ENCODE data around the gene MISP3.
A peak's percentile ranks its signal among the peaks of the same experiment; 100 is the strongest.

MISP3 gene

DNA sequence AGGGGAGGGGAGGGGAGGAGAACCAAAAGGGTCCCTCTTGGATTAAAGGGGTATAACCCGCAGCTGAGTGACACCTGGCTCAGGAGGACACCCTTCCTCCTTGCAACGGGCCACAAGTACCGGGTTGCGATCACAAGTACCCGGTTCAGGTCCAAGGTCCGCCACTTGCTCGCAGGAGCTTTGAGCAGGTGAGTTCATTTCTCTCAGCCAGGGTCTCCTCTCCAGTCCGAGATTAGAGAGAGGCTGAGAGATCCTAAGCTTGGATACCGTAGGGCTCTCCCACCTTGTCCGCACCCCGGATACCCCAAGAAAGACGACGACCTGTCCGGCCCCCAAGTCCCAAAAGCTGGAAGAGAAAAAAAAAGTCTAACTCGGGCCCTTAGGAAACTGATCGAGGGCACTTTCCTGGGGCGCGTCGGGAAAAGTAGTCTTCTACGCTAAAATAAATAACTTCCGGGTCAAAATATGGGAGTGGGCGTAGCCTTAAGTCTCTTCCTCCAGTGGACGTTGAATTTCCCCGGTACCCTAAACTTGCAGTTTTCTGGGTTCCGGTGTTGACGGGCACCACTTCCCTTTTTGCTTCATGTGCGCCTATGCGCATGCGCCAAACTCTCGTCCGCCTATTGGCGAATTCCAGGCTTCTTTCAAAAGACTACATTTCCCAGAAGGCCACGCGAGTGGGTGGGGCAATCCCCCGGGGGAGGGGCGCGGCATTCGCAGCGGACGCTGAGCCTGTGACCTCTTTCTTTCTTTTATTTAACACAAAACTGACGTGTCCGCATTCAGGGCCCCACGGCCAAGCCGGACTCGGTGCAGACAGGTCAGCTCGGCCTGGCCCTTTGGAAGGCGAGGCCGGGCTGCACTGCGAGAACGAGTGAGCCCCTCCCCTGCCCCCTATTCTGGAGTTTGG lies 8.6 kb downstream of the MISP3 start:
- peak; percentile 97 to 99 for DNase-seq (ENCODE audit: low read depth in 2 of 2)

GRCh38 chr19:14081797-14082674 lies 9.4 kb downstream of the MISP3 start:
- no peak for DNase-seq (ENCODE audit: low read depth in 2 of 2)

- DNase-seq (ENCODE audit: low read depth in 2 of 2): no peak
Measured at GRCh38 chr19:14082675-14082960, 10.0 kb downstream of the MISP3 start.

DNA sequence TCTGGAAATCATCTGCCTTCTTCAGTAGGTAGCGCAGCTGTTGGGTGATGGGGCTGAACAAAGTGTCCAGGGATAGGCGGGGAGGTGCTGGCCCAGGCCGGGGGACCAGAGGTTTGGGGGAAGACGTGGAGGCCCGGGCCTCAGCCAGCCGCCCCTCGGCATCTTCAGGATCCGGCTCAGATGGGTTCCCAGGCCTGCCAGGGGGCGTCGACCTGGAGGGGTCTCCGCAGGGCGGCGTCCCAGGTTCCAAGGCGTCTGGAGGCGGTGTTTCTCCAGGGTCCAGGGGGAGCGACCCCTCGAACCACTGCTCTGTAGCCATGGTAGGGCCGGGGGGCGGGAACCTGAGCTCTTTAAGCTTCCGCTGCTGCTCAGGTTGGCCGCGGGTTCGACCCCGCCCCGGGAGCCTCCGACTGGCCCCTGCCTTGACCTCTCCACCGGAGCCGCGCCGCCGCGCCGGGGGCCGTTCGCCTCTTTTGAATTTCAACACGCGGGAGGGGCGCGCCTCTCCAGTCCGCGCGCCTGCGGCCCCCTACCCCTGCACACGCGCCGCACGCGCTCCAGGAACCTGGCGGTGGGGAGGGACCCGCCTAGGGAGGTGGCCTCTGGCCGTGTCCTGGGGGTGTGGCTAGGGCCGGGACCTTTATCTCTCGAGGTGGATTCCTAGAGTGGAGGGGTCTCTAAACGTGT lies 12.9 kb downstream of the MISP3 start, which contains the start of gene C19orf67:
C19orf67 (minus strand) TSS at position 475 of the 687 bp plus-strand sequence; CDS start at position 319, 156 bp downstream.
- DNase-seq (ENCODE audit: low read depth in 2 of 2): no peak

GRCh38 chr19:14086098-14086497 lies 13.5 kb downstream of the MISP3 start:
- no peak for DNase-seq (ENCODE audit: low read depth in 2 of 2)

DNA sequence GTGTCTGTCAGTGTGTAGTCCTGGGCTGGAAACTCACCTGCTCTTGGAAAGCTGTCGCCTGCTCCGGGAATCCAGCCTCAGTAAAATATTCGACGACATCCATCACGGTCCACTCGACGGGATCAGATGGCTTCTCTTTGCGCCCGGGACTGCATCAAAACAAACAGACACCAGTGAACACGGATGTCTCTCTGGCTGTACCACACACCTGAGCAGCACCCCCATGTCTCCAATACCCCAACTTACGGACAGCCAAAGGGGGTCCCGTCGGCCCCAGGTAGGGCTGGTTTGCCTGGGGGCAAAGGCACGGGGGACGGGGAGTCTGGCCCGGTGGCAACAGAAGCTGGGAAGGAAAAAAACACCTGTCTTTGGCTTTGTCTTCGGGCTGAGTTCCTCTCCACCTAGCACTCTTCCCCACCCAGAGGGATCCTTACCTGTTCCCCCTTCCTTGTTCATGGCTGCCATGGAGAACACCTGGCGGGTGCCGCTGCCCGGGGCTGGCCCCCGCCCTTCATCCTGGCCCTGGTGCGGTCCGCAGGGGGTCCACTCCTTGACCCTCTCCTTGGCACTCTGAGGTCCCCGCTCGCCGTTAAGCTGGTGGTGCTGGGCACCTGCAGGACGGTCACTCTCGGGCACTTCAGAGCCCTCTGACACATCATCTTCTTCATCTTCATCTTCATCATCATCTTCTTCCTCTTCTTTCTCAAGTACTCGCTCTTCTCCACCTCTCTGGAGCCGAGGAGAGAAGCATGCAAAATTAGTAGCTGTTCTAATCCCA lies 16.2 kb downstream of the MISP3 start:
- no peak for DNase-seq (ENCODE audit: low read depth in 2 of 2)

DNA sequence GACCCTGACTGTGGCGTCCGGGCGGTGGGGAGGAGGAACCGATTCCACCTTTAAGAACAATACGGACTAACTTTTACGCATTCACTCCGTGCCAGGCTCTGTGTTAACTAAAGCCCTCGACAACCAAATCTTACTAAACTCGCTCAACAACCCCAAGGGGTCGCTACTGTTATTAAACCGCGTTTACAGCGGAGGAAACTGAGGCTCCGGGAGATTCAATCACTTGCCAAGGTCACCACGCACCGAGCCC lies 16.8 kb downstream of the MISP3 start:
- DNase-seq (ENCODE audit: low read depth in 2 of 2): peak in 1 of 2 donors; percentile 12

DNA sequence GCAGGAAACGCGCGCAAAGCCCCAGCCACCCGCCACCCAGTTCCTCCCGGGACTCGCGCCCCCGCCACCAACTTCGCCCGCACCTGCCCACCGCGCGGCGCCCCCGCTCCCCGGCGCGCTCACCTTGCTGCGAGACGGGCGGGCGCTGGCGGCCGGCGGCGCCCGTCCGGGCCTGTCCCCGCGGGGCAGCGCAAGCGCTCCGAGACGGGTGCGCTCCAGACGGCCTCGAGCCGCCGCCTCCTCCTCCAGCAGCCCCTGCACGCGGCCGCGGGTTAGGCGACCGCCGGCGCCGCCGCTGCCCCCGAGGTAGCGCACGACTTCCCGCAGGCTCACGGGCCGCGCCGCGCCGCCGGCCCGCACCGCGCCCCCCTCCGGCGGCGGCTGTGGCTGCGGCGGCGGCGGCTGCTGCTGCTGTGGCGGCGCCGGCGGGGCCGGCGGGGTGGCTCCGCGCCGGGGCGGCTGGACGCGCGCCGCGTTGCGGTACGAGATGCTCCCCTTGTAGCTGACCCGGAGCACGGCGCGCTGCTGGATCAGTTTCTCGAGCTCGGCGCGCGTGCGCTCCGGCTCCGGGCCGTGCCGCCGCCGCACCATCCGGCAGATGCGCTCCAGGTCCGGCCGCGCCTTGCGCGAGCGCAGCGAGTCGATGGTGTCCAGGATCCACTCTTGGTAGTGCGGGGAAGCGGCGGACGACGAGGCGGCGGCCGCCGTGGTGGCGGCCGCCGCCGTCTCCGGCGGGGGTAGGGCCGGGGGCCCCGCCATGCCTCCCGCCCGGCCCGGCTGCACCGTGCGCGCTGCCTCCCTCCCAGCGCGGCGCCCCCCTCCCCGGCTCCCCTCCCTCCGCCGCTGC lies 17.3 kb downstream of the MISP3 start:
- peak in 1 of 2 donors; percentile 24 for DNase-seq (ENCODE audit: low read depth in 2 of 2)

DNA sequence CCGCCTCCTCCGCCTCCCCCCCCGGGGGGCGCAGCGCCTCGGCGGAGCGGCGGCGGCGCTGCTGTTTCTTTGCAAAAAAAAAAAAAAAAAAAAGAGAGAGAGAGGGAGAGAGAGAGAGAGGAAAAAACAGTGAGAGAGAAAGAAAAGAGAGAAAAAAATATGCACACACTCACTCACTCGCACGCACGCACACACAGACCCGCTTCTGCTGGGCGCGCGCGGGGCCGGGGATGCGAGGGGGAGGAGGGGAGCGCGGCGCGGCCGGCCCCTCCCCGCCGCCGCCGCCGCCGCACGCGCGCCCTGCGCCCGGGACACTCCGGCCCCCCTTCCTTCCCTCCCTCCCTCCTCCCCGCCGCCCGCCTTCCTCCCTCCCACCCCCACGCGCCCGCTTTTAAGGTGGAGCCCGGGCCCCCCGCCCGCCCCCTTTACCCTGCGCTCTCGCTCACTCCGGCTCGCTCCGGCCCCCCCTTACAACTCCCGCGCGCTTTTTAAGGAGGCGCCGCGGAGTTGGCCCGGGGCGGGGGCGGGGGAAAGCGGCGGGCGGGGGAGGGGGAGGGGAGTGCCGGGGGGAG lies 18.0 kb downstream of the MISP3 start, which contains the start of gene SAMD1:
SAMD1 (minus strand) TSS at position 243 of the 572 bp plus-strand sequence.
- peak; percentile 87 to 89 for DNase-seq (ENCODE audit: low read depth in 2 of 2)

- DNase-seq (ENCODE audit: low read depth in 2 of 2): peak in 1 of 2 donors; percentile 40
Measured at GRCh38 chr19:14091081-14091812, 18.7 kb downstream of the MISP3 start.

GRCh38 chr19:14091813-14092462 lies 19.4 kb downstream of the MISP3 start:
- no peak for DNase-seq (ENCODE audit: low read depth in 2 of 2)

DNA sequence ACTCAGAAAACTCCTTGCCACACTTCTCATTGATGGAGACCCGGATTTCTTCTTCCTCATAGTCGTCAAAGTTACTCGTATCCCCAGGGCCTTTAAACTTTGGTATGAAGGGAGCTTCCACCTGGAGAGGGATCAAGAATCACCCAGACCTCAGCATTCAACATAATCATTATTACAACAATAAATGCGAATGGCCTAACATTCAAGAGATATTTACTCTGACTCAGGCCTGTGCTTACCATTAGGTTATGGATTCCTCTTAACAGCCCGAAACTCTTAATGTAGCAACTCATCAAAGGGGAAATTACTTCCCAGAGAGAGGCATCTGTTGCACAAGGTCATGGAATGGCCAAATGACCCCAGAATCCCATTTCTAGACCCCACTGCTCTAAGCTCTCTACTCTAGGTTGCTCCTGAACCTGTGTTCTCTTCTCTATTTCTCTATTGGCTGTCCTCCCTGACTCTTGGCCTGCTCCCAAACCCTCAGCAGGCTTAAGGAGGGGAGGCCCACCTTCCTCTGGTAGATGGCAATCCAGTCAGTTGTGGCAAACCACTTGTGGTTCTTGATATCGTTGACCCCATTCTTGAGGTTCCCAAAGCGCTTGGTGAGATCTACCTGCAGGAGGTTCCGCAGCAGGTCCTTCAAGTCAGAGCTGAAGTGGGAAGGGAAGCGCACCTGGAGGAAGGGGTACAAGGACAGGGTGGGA lies 20.7 kb downstream of the MISP3 start:
- no peak for DNase-seq (ENCODE audit: low read depth in 2 of 2)

GRCh38 chr19:14094854-14095253 lies 22.3 kb downstream of the MISP3 start:
- DNase-seq (ENCODE audit: low read depth in 2 of 2): no peak

- no peak for DNase-seq (ENCODE audit: low read depth in 2 of 2)
Measured at GRCh38 chr19:14096272-14096992, 23.8 kb downstream of the MISP3 start.

DNA sequence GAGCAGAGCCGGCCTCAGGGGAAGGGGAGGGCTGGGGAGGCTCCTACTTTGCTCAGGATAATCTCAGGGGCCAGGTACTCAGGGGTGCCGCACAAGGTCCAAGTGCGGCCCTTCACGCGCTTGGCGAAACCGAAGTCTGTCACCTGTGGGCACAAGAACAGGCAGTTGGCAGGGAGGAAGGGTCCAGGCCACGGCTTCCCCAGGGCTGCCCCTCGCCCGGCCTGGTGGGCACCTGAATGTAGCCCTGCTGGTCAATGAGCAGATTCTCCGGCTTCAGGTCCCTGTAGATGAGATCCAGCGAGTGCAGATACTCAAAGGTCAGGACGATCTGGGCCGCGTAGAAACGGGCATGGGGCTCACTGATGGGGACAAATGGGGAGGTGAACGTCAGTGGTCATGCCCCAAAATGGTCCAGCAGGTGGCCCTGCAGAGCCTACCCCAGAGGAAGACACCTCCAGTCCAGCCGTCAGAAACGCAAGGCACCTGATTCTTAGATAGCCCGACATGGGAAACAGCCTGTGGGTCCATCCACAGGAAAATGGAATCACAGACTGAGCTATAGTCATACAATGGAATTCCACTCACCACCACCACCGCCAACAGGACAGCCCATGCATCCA lies 25.1 kb downstream of the MISP3 start:
- no peak for DNase-seq (ENCODE audit: low read depth in 2 of 2)

GRCh38 chr19:14101003-14101545 lies 28.5 kb downstream of the MISP3 start:
- DNase-seq (ENCODE audit: low read depth in 2 of 2): no peak
